ENCODE measurements around the gene HNRNPA0.

HNRNPA0 gene

DNA sequence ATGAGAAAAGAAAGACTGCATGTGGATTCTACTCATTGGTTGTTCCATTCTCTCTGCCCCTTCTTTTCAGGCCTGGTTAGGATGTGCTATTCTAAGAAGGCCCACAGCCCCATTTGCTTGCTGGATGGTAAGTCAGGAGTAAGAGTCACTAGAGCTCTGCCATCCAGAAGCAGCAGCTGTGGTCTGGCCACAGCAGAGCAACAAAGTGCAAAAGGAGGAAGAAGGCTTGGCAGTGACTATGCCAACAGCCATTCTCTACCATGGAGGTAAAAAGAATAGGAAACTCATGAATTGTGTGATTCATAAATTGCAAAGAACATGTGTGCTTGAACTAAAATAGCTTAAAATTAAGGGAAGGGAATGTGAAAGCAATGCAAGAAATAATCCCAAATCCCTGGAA, 39.2 kb downstream of the HNRNPA0 start:
- no peaks in the 10 kb centered on the region for H3K36me3 ChIP-seq (ENCODE audit: control insufficient read depth, insufficient read depth, low read length)
- no peak overlapping the region for H3K9ac ChIP-seq (ENCODE audit: low read depth, low read length)
- no peaks in the 10 kb centered on the region for H3K9me3 ChIP-seq (ENCODE audit: control insufficient read depth, insufficient read depth, low read length)
- H3K4me1 ChIP-seq (ENCODE audit: control insufficient read depth, insufficient read depth, low read length), result no peaks in the 10 kb centered on the region
- no peak overlapping the region for H3K4me3 ChIP-seq (ENCODE audit: low read depth, low read length)
- H3K27me3 ChIP-seq (ENCODE audit: control insufficient read depth, insufficient read depth, low read length), result no peaks in the 10 kb centered on the region

DNA sequence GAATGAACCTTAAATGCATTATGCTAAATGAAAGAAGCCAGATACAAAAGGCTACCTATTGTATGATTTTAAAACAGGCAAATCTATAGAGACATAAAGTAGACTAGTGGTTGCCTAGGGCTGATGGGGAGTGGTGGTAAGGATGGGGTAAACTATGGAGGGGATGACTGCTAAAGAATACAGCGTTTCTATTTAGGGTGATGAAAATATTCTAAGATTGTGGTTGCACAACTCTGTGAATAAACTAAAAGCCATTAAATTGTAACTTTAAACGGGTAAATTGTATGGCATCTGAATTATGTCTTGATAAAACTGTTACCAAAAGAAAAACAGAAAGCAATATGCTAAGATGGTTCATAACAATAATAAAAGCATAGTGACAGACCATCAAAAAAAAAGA, 39.7 kb downstream of the HNRNPA0 start:
- no peaks in the 10 kb centered on the region for H3K9me3 ChIP-seq (ENCODE audit: control insufficient read depth, insufficient read depth, low read length)
- H3K27me3 ChIP-seq (ENCODE audit: control insufficient read depth, insufficient read depth, low read length), result no peaks in the 10 kb centered on the region
- H3K4me1 ChIP-seq (ENCODE audit: control insufficient read depth, insufficient read depth, low read length), result no peaks in the 10 kb centered on the region
- no peak overlapping the region for H3K4me3 ChIP-seq (ENCODE audit: low read depth, low read length)
- no peaks in the 10 kb centered on the region for H3K36me3 ChIP-seq (ENCODE audit: control insufficient read depth, insufficient read depth, low read length)
- no peak overlapping the region for H3K9ac ChIP-seq (ENCODE audit: low read depth, low read length)

DNA sequence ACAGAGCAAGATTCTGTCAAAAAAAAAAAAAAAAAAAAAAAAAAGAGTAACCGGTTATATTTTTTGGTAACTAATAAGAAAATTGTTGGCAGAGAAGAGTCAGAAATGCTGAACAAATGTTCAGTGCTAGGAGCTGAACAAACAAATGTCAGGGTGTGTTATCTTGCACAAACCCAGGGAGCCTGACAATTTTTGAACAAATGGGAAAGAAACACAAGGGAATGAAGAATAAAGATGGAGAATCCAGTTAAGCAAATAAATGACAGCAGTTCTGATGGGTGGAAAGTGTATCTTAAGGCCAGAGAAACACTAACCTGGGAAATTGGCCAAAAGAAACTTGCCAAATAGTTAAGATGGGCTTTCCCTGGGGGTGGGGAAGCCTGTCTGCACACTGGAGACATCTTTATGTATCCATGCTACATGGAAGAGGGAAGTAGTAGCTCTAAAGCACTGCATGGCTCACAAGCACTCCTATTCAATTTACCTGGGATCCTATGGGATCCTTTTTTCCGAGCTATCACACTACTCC, 42.0 kb downstream of the HNRNPA0 start:
- no peaks in the 10 kb centered on the region for H3K27me3 ChIP-seq (ENCODE audit: control insufficient read depth, insufficient read depth, low read length)
- no peaks in the 10 kb centered on the region for H3K4me1 ChIP-seq (ENCODE audit: control insufficient read depth, insufficient read depth, low read length)
- no peak overlapping the region for H3K4me3 ChIP-seq (ENCODE audit: low read depth, low read length)
- no peaks in the 10 kb centered on the region for H3K36me3 ChIP-seq (ENCODE audit: control insufficient read depth, insufficient read depth, low read length)
- H3K9me3 ChIP-seq (ENCODE audit: control insufficient read depth, insufficient read depth, low read length), result no peaks in the 10 kb centered on the region
- H3K9ac ChIP-seq (ENCODE audit: low read depth, low read length), result no peak overlapping the region

DNA sequence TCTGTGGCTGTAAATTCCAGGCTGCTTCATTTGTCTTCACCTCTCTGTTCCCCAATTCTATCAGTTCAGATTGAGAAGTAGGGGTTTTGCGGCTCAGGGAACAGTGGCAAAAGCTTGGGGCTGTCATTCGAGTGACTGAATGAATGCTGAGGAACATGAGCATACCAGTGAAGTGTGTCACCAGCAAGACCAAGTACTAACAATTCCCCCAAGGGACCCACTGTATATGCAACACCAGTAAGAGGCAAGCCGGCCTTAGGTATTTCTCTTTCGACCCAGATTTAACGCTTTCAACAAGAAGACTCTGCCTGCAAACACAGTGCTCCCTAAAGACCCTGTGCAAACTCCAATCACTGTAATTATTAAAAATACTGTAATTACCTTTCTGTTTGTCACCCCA, 44.1 kb downstream of the HNRNPA0 start:
- no peak overlapping the region for H3K4me3 ChIP-seq (ENCODE audit: low read depth, low read length)
- no peak overlapping the region for H3K9ac ChIP-seq (ENCODE audit: low read depth, low read length)
- H3K4me1 ChIP-seq (ENCODE audit: control insufficient read depth, insufficient read depth, low read length), result no peaks in the 10 kb centered on the region
- H3K27me3 ChIP-seq (ENCODE audit: control insufficient read depth, insufficient read depth, low read length), result no peaks in the 10 kb centered on the region
- H3K9me3 ChIP-seq (ENCODE audit: control insufficient read depth, insufficient read depth, low read length), result no peaks in the 10 kb centered on the region
- H3K36me3 ChIP-seq (ENCODE audit: control insufficient read depth, insufficient read depth, low read length), result no peaks in the 10 kb centered on the region

DNA sequence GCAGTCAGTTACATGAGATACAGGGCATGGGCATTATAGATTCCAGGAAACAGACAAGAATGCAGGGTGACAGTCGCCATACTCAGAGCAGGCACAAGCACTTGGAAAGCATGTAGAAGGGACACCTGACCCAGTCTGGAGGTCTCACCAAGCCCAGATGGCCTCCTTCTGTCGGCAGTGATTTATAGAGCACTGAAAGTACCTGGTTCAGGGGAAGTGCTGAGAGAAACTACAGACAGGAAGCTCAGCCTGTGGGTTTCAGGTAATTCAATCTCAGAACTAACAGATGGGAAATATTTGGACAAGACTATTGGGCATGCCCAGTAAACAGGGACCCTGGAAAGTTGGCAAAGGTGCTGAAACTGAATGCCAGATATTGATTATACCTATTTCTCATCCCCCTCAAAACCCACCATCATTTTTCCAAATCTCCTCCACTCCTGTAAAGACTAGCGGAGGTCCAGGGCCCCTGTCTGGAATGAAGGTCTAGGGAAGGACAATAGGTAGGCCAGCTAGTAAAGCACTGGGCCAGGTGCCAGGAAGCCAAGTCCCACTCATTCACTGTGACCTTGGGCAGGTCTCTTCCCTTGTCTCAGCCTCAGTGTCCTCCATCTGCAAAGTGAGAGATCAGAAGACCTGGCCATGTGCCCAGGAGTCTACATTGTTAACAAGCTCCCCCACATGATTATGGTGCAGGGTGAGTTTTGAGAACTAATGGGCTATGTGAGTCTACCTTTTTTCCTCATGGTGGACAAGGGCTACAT, 45.2 kb downstream of the HNRNPA0 start:
- Histone ChIP-seq H3K27me3 (ENCODE audit: control insufficient read depth, insufficient read depth, low read length) (no peaks in the 10 kb centered on the region), H3K9ac (ENCODE audit: low read depth, low read length) (no peak overlapping the region), H3K9me3 (ENCODE audit: control insufficient read depth, insufficient read depth, low read length) (no peaks in the 10 kb centered on the region), H3K4me3 (ENCODE audit: low read depth, low read length) (no peak overlapping the region), H3K36me3 (ENCODE audit: control insufficient read depth, insufficient read depth, low read length) (no peaks in the 10 kb centered on the region), H3K4me1 (ENCODE audit: control insufficient read depth, insufficient read depth, low read length) (no peaks in the 10 kb centered on the region)

DNA sequence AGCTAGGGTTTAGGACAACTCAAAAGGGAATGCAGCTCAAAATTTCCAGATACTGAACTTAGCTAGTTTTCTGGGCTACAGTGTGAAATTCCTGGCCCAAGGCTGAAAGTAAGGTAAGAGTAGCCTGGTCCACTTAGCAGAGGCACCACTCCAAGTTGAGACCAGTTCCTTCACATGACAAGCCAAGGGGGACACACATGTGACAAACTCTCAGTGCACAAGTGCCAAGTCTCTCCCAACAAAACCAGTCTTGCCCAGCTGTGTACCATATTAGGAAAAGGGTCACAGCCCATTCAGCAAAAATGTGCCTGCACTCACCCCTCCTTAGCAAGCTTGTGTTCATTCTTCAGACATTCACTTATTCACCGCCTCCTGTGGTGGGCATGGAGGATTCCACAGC, 46.1 kb downstream of the HNRNPA0 start:
- H3K9ac ChIP-seq (ENCODE audit: low read depth, low read length), result no peak overlapping the region
- H3K9me3 ChIP-seq (ENCODE audit: control insufficient read depth, insufficient read depth, low read length), result no peaks in the 10 kb centered on the region
- no peaks in the 10 kb centered on the region for H3K27me3 ChIP-seq (ENCODE audit: control insufficient read depth, insufficient read depth, low read length)
- H3K4me3 ChIP-seq (ENCODE audit: low read depth, low read length), result no peak overlapping the region
- no peaks in the 10 kb centered on the region for H3K36me3 ChIP-seq (ENCODE audit: control insufficient read depth, insufficient read depth, low read length)
- H3K4me1 ChIP-seq (ENCODE audit: control insufficient read depth, insufficient read depth, low read length), result no peaks in the 10 kb centered on the region

DNA sequence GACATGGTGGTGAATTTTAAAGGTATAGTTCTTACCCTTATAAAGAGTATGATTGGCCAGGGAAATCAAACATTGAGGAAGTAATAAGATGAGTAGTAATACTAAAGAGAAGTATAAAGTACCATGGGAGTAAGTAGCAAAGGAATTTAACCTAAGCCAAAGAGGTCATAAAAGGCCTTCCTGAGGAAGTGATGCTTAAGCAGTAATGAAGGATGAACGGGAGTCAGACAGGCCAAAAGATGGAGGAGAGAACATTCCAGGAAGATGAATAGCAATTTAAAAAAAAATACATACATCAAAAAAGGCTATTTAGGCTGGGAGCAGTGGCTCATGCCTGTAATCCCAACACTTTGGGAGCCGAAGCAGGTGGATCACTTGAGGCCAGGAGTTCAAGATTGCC, 47.3 kb downstream of the HNRNPA0 start:
- H3K9ac ChIP-seq (ENCODE audit: low read depth, low read length), result no peak overlapping the region
- no peaks in the 10 kb centered on the region for H3K9me3 ChIP-seq (ENCODE audit: control insufficient read depth, insufficient read depth, low read length)
- H3K27me3 ChIP-seq (ENCODE audit: control insufficient read depth, insufficient read depth, low read length), result no peaks in the 10 kb centered on the region
- H3K4me3 ChIP-seq (ENCODE audit: low read depth, low read length), result no peak overlapping the region
- no peaks in the 10 kb centered on the region for H3K4me1 ChIP-seq (ENCODE audit: control insufficient read depth, insufficient read depth, low read length)
- no peaks in the 10 kb centered on the region for H3K36me3 ChIP-seq (ENCODE audit: control insufficient read depth, insufficient read depth, low read length)

DNA sequence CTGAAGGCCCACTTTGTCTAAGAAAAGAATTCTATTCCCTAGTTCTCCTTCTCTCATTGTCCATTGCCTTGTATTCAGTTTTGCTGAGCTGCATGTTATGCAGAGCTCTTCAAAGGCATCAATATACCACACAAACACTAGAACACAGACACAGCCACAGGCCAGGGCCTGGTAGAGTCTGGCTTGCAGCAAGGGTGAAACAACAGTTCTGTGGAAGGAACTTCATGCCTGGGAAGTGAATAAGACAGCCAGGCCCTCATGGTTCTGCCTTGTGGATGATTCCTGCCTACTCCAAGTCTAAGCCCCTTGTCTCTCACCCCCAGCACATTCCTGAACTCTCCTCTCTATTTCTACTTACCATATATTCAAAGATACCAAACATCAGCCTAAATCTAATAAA, 49.1 kb downstream of the HNRNPA0 start:
- Histone ChIP-seq H3K27me3 (ENCODE audit: control insufficient read depth, insufficient read depth, low read length) (no peaks in the 10 kb centered on the region), H3K9me3 (ENCODE audit: control insufficient read depth, insufficient read depth, low read length) (no peaks in the 10 kb centered on the region), H3K4me1 (ENCODE audit: control insufficient read depth, insufficient read depth, low read length) (no peaks in the 10 kb centered on the region), H3K9ac (ENCODE audit: low read depth, low read length) (no peak overlapping the region), H3K36me3 (ENCODE audit: control insufficient read depth, insufficient read depth, low read length) (no peaks in the 10 kb centered on the region), H3K4me3 (ENCODE audit: low read depth, low read length) (no peak overlapping the region)

DNA sequence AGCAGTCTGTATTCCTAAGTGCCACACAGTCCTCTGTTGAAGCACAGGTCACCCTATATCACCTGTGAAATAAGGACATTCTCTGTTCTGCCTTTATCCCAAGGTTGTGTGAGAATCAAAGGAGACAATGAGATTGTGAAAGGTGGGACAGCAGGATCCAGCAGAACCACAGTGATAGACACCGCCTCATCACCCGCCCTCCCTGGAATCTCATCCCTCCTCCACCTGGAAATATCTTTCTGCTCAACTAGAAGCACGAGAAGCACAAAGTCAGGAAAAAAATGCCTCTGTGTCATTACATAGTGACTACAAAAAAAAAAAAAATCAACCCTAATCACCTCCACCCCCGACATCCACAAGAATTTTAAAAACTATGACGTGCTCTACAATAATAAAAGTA, 50.6 kb downstream of the HNRNPA0 start:
- H3K36me3 ChIP-seq (ENCODE audit: control insufficient read depth, insufficient read depth, low read length), result no peaks in the 10 kb centered on the region
- no peaks in the 10 kb centered on the region for H3K4me1 ChIP-seq (ENCODE audit: control insufficient read depth, insufficient read depth, low read length)
- H3K4me3 ChIP-seq (ENCODE audit: low read depth, low read length), result no peak overlapping the region
- no peaks in the 10 kb centered on the region for H3K9me3 ChIP-seq (ENCODE audit: control insufficient read depth, insufficient read depth, low read length)
- H3K9ac ChIP-seq (ENCODE audit: low read depth, low read length), result no peak overlapping the region
- no peaks in the 10 kb centered on the region for H3K27me3 ChIP-seq (ENCODE audit: control insufficient read depth, insufficient read depth, low read length)

DNA sequence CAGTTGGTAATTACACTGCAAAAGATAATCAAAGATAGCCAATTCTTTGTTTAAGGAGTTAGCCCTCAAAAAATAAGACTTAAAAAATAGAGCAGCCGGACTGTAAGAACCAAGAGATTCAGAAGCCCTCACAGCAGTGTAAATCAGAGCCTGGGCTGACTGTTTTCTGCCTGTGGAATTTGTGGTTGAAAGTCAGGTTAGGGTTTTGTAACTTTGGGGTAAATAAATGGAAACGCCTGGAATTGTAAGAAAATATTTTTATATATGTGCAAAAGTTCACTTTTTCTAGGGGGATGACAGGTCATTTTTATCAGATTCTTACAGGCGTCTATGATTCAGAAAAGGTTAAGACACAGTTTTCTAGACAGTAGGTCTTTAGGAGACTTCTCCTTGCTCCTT, 53.9 kb downstream of the HNRNPA0 start:
- H3K36me3 ChIP-seq (ENCODE audit: control insufficient read depth, insufficient read depth, low read length), result no peaks in the 10 kb centered on the region
- H3K27me3 ChIP-seq (ENCODE audit: control insufficient read depth, insufficient read depth, low read length), result no peaks in the 10 kb centered on the region
- H3K4me1 ChIP-seq (ENCODE audit: control insufficient read depth, insufficient read depth, low read length), result no peaks in the 10 kb centered on the region
- H3K9me3 ChIP-seq (ENCODE audit: control insufficient read depth, insufficient read depth, low read length), result no peaks in the 10 kb centered on the region
- no peak overlapping the region for H3K4me3 ChIP-seq (ENCODE audit: low read depth, low read length)
- no peak overlapping the region for H3K9ac ChIP-seq (ENCODE audit: low read depth, low read length)

DNA sequence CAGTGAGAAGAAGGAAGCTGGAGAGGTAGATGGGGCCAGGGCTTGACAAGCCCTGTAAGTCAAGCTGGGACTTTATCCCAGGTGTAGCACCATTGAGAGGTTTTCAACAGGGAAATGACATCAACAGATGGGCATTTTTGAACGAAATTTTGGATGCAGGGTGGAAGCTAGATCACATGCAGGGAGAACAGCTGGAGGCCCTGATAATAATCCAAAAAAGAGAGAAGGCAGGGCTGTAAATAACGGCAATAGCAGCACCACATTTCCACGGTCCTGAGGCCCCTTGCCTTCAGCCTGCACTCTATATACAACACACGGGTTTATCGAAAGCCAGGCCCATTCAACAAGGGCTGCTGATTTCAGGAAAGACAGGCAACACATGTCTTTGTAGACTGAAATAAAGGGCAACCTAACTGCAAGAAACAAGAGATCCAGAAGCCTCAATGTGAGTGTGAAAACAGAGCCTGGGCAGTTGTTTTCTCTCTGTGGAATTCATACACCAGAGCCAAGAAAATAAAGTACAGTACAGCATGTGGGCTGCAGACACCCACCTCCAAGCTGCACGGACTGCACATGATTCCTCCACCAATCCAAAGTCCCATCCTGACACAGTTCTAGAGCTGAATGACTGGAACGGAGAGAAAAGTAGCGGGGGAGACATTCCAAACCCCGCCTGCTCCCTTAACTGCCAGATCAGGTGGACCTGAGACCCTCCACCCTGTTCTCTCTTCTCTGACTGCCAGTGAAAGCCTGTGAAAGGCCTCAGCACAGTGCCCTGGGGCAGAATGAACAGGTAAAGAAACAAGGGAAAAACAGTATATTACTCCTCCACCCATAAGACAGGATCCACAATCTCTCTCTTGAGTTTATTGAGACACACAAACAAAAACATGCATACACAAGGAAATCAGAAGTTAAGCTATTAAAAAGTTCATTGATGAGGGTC, 54.6 kb downstream of the HNRNPA0 start:
- no peaks in the 10 kb centered on the region for H3K27me3 ChIP-seq (ENCODE audit: control insufficient read depth, insufficient read depth, low read length)

DNA sequence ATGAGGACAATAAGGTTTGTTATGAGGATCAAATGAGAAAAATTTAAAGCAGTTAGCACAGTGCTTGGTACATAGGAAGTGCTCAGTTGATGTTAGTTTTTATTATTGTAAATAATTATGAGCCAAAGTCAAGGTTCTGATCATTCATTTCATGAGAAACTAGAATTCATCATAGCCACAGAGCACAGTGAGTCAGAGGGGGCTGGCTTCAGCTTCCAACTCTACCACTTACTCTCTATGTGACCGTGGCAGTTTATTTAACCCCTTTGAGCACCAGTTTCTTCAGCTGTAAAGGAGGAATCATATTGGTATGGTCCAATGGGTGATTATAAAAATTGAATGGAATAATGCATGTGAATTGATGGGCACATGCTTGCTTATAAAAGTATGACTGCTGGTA, 57.7 kb downstream of the HNRNPA0 start:
- H3K27me3 ChIP-seq (ENCODE audit: control insufficient read depth, insufficient read depth, low read length), result no peaks in the 10 kb centered on the region
- no peaks in the 10 kb centered on the region for H3K9me3 ChIP-seq (ENCODE audit: control insufficient read depth, insufficient read depth, low read length)
- no peaks in the 10 kb centered on the region for H3K4me1 ChIP-seq (ENCODE audit: control insufficient read depth, insufficient read depth, low read length)
- no peak overlapping the region for H3K4me3 ChIP-seq (ENCODE audit: low read depth, low read length)
- no peak overlapping the region for H3K9ac ChIP-seq (ENCODE audit: low read depth, low read length)
- no peaks in the 10 kb centered on the region for H3K36me3 ChIP-seq (ENCODE audit: control insufficient read depth, insufficient read depth, low read length)

More for the DNA sequence above, 54.6 kb downstream of the HNRNPA0 start:
- Histone ChIP-seq H3K9me3 (ENCODE audit: control insufficient read depth, insufficient read depth, low read length) (no peaks in the 10 kb centered on the region), H3K36me3 (ENCODE audit: control insufficient read depth, insufficient read depth, low read length) (no peaks in the 10 kb centered on the region), H3K4me1 (ENCODE audit: control insufficient read depth, insufficient read depth, low read length) (no peaks in the 10 kb centered on the region), H3K9ac (ENCODE audit: low read depth, low read length) (no peak overlapping the region), H3K4me3 (ENCODE audit: low read depth, low read length) (no peak overlapping the region)

Measured in iPS-15b (cell line).